GM19463 (cell line): Measurements from ENCODE around the gene DUOXA2.
"Not testable (repeated sequence)": the region's sequence is repeated elsewhere in the genome, so short reads cannot be mapped to it uniquely, and the experiment has no call there.

Experiments used
- ATAC-seq: cut with Tn5 transposase; IDR thresholded peaks from one replicate; pipeline ENCODE4 v1.9.1; 2021; ENCODE audit warnings: mild to moderate bottlenecking, moderate library complexity; ENCODE audit not compliant: unreplicated experiment

Gene DUOXA2

DNA sequence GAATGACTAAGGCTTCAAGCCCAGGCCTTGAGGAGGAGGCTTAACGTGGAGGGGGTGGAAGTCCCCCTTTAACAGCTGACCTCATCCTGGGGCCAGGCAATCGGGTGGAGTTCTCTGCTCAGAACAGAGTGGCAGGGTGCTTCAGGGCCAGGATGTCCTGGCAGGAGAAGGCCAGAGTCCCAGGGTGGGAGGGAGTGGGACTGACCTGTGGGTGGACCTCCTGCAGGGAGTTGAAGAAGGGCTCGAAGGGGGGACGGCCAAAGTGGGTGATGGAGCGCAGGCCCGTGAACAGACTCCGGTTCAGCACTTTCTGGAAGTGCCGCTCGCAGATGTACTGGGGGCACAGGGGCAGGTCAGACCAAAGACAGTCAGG lies 19.8 kb upstream of the DUOXA2 start:
- ATAC-seq = no peak

DNA sequence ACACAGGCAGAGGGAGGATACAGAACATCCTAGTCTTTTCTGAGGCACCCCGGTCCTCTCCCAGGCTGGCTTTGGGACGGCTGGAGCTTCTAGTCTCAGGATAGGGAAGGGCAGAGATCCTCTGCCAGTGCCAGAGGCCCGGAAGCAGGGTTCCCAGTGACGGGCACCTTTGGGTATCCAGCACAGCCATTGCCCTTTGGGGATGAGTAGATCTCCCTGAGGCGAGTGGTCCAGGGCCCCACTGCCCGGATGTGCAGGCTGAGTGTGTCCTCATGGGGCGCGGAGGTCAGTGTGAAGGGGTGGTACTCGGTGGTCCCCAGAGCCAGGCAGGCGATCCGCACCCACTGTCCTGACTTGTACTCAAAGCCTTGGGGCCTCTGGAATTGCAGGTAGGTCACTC lies 18.5 kb upstream of the DUOXA2 start:
- ATAC-seq = no peak

DNA sequence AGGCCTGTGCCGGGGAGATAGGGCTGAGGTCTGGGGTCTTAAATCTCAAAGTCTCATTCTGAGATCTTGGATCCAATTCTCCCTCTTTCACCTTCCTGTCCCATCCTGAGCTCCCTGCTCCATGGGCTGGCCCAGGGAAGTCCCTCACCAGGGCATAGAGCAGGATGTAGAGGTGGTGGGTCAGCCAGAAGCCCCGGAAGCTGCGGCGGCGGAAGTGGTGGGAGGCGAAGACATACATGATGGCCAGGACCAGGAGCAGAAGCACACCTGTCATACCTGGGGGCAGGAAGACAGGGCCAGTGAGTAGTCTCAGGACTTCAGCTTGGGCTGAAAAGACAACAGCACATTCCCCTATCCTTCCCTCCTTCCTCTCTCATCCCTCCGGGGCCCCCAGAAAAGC lies 16.7 kb upstream of the DUOXA2 start:
- ATAC-seq = no peak

GRCh38 chr15:45099549-45100165 lies 14.5 kb upstream of the DUOXA2 start:
- ATAC-seq = no peak

- ATAC-seq = no peak
These were observed 13.1 kb upstream of the DUOXA2 start for GRCh38 chr15:45100884-45101625.

GRCh38 chr15:45101749-45102148 lies 12.4 kb upstream of the DUOXA2 start:
- ATAC-seq = no peak

GRCh38 chr15:45102226-45102625 lies 11.9 kb upstream of the DUOXA2 start:
- ATAC-seq = no peak

- not testable (repeated sequence) for ATAC-seq
These were observed 10.0 kb upstream of the DUOXA2 start for GRCh38 chr15:45104170-45104569.

DNA sequence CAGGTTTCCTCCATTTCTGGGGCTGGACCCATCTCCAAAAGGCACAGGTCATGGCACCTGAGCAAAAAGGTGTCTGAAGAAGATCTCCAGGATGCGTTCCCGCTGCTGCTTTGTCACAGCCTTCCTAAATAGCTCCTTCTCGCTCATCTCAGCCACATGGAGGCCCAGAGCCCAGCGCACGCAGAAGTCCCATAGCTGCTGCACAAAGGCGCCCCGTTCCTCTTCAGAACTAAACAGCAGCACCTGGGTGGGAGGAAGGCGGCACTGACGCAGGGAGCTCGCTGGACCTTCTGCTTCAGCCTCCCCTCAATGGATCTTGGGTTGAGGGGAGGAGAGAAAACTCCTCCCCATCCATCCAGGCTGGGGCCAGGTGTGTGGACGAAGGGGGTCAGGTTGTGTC lies 8.5 kb upstream of the DUOXA2 start:
- no peak for ATAC-seq

GRCh38 chr15:45106002-45106790 lies 7.9 kb upstream of the DUOXA2 start:
- no peak for ATAC-seq

DNA sequence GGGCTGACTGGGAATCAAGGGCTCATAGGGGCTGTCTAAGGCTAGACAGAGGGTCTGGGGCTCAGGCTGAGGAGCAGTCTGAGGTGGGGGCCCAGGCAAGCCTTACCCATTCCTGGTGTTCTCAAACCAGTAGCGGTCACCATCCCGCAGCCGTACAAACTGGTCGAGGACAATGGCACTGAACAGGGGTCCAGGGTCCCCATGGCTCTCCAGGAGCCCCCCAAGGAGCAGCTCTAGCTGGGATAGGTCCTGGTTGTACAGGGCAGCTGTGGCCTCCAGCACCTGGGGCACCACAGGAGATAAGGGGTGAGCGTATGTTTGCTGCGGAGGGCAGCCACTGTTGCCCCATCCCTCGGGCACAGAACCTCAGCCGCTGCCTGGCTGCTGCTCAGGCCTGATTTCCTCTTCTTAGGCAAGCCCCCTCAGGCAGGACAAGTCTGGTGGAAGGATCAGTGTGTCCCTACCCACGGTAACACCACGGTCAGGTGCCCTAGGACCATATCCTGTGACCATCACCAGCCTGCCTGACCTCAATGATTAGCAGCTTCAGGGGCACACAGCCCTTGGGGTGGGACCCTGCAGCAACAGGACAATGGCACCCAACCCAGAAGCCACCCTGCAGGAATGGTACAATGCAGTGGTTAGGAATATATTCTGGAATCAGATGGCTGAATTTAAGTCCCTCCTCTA lies 6.0 kb upstream of the DUOXA2 start:
- ATAC-seq = no peak

GRCh38 chr15:45110256-45110820 lies 3.8 kb upstream of the DUOXA2 start:
- ATAC-seq = no peak

DNA sequence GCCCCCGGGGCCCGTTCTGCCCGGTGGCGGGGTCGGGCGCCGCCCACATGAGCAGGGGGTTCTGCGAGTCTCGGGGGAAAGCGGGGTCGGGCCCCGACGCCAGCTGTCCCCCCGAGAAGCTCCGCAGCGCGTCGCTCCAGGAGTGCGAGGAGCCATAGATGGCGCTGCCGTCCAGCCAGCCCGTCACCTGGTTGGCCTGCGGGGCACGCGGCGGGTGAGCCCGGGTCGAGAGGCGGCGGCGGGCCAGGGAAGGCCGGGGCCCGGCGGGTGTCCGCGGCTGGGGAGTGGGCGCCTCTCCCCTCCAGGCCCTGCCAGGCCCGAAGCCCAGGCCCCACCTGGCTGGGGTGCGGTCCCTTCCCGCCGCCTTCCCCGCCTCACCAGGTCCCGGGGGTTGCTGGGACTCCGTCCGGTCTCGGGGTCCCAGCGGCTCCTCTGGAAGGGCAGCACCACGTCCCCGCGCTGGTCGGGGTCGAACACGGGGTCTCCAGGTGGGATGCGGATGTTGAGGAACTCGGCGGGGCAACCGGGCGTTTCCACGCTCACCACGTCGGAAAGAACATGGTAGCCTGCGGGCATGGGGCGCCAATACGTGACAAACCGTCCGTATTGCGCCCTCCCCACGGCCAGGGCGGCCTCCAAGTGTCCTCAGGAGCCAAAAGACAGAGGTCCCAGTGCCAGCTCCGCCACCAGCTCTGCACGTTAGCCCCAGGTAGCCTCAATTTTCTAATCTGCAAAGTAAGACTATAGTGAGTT lies 2.6 kb upstream of the DUOXA2 start:
- ATAC-seq = no peak

DNA sequence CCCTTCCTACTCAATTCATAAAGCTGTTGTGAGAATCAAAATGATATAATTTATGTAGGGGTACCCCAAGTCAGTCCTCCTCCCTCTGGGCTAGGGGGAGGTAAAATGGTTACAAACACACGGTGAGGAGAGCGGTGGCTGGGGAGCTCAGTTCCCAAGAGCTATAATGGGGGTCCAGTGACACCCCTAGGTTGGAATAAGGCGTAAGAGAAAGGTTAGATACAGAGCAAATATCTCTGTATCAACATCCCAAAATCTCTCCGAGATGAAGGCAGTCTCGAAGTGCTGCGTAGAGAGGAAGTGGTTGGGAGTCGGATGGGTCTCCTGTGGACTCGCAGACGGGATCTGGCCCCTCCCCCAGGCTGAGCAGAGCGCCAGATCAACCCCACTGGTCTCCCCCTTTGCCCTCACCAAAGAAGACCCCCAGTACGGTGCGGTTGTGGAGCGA lies 2.0 kb upstream of the DUOXA2 start:
- ATAC-seq = no peak

DNA sequence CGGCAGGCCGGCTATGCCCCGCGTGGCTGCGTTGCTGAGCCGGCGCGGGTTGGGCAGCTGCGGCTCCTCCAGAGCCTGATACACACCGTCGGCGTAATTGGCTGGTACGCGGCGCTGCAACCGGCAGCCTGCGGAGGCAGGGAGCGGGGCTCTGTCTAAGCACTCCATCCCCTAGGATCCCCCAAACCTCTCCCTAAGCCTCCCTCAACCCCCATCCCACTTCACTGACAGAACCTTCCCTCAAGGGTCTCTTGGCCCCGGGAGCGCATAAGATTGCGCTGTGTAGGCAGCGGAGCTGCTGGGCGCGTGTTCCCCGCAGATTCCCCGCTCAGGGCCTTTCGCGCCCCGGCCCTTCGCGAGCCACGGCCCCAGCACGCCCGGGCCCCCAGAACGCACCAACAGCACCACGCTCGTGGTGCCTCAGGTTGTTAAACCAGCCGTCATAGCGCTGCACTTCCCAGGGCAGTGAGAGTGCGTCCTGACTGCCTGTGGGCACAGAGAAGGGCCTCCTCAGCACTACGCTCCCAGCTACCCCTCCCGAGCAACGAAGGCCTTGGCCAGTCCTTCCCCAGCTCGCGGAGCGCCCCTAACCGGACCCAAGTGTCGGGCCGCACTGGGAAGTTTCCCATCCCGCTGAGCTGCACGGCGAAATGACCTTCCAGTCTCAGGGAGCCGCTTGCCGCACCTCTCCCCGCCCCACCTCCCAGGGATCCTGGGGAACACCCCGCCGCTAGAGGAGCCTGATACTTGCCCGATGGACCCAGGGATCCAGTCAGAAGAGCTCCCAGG lies 1.3 kb upstream of the DUOXA2 start:
- no peak for ATAC-seq

- no peak for ATAC-seq
These were observed 641 bp upstream of the DUOXA2 start for GRCh38 chr15:45113380-45113990.

DNA sequence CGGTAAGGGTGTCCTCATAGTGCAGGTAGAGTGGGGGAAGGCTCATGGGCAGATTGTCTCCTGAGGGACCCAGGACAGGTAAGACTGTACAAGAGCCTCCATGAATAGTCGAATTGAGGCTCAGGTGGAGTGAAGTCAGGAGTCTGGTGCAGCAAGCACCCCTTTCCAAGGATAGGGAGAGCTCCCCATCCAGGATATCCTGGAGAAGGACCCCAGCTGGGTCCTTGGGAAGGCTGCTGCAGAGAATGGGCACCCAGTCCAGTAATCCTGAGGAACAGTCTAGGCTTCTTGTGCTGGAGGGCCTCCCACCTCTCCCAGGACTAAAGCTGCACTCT lies 592 bp downstream of the DUOXA2 start:
- no peak for ATAC-seq

DNA sequence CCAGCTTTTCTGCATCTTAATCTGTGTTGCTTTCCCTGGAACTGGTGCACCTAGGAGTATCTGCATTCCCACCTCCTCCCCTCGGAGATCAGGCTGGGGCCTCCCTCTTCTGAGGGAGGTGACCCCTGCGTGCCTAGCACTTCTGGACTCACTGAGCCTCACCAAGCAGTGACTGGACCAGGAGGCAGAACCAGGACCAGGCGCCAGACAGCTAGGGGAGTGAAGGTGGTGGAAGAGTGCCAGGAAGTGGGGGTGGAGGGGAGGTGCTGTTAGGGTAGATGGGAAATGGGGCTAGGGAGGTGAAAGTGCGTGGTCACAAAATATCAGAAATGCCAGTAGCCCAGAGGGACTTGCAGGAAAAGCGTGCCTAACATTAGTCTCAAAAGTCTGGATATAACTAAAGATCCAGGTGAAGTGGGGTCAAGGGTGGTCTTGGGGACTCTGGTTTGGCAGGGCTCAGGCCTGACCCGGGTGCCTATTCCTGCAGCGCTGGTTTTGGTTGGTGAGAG lies 1.2 kb downstream of the DUOXA2 start:
- no peak for ATAC-seq

- no peak for ATAC-seq
These were observed 1.9 kb downstream of the DUOXA2 start for GRCh38 chr15:45116006-45116481.
